MM.1S (cell line): ENCODE results near the gene TBC1D26.
"Not testable (repeated sequence)": the region's sequence is repeated elsewhere in the genome, so short reads cannot be mapped to it uniquely, and the experiment has no call there.

ENCODE experiments used
- DNase-seq: peaks from one replicate; pipeline ENCODE4 v3.0.0-alpha.2; 2015
- H2AFZ ChIP-seq: fragments of 300-600 bp; sonication (generic); 2 replicates; pipeline ENCODE4 v1.6.0; 2016; ENCODE audit warnings: antibody characterized with exemption, low read length
- H3F3A ChIP-seq: fragments of 300-600 bp; sonication (generic); 2 replicates; pipeline ENCODE4 v1.6.1; 2016; ENCODE audit warnings: mild to moderate bottlenecking, antibody characterized with exemption, low read length, moderate library complexity, mixed read lengths; ENCODE audit not compliant: insufficient read depth
- H3K27ac ChIP-seq: fragments of 300-600 bp; sonication (generic); 2 replicates; pipeline ENCODE4 v1.5.1; 2016; ENCODE audit warnings: mild to moderate bottlenecking, low read length
- H3K27me3 ChIP-seq: fragments of 300-600 bp; sonication (generic); replicated peaks from 2 replicates; pipeline ENCODE4 v1.6.0; 2016; ENCODE audit warnings: low read length; ENCODE audit not compliant: insufficient read depth
- H3K36me3 ChIP-seq: fragments of 300-600 bp; sonication (generic); replicated peaks from 2 replicates; pipeline ENCODE4 v1.6.1; 2016; ENCODE audit warnings: mild to moderate bottlenecking, low read length, mixed read lengths; ENCODE audit not compliant: insufficient read depth
- H3K4me1 ChIP-seq: fragments of 300-600 bp; sonication (generic); 2 replicates; pipeline ENCODE4 v1.6.1; 2016; ENCODE audit warnings: low read length, mixed read lengths
- H3K4me2 ChIP-seq: fragments of 300-600 bp; sonication (generic); 2 replicates; pipeline ENCODE4 v1.6.0; 2016; ENCODE audit warnings: low read depth, low read length
- H3K4me3 ChIP-seq: fragments of 300-600 bp; sonication (generic); 2 replicates; pipeline ENCODE4 v1.5.1; 2016; ENCODE audit warnings: low read length, mixed read lengths
- H3K79me2 ChIP-seq: fragments of 300-600 bp; sonication (generic); 2 replicates; pipeline ENCODE4 v1.6.1; 2016; ENCODE audit warnings: mixed run types, low read length, mixed read lengths
- H3K9ac ChIP-seq: fragments of 300-600 bp; sonication (generic); 2 replicates; pipeline ENCODE4 v1.6.1; 2016; ENCODE audit warnings: low read length, mixed read lengths
- H3K9me2 ChIP-seq: fragments of 300-600 bp; sonication (generic); replicated peaks from 2 replicates; pipeline ENCODE4 v1.6.1; 2016; ENCODE audit warnings: mild to moderate bottlenecking, low read length, mixed read lengths; ENCODE audit not compliant: insufficient read depth
- H3K9me3 ChIP-seq: fragments of 300-600 bp; sonication (generic); replicated peaks from 2 replicates; pipeline ENCODE4 v1.6.1; 2016; ENCODE audit warnings: mild to moderate bottlenecking, low read length, mixed read lengths; ENCODE audit not compliant: insufficient read depth
- H4K20me1 ChIP-seq: fragments of 300-600 bp; sonication (generic); 2 replicates; pipeline ENCODE4 v1.6.1; 2016; ENCODE audit warnings: mild to moderate bottlenecking, low read length, moderate library complexity, mixed read lengths; ENCODE audit not compliant: insufficient read depth
- CTCF ChIP-seq: fragments of 300-600 bp; sonication (generic); IDR thresholded peaks from 2 replicates; pipeline ENCODE4 v1.5.1; 2016; ENCODE audit warnings: antibody characterized with exemption, low read length, mixed read lengths
- EZH2 ChIP-seq: fragments of 300-600 bp; sonication (generic); optimal IDR thresholded peaks from 2 replicates; pipeline ENCODE3; 2017; ENCODE audit warnings: low read depth, mild to moderate bottlenecking, antibody characterized with exemption, low read length, mixed read lengths
- EZH2phosphoT487 ChIP-seq: fragments of 300-600 bp; sonication (generic); IDR thresholded peaks from 2 replicates; pipeline ENCODE4 v1.6.1; 2018; ENCODE audit warnings: antibody characterized with exemption, low read length

The TBC1D26 gene

GRCh38 chr17:15744074-15744676 is 12.1 kb downstream of the TBC1D26 start:
- no peak overlapping the region for H2AFZ ChIP-seq
- no peaks in the 10 kb centered on the region for H3K4me1 ChIP-seq
- H3K79me2 ChIP-seq, result no peaks in the 10 kb centered on the region
- no peak for DNase-seq
- no peaks in the 10 kb centered on the region for H4K20me1 ChIP-seq
- H3F3A ChIP-seq, result no peaks in the 10 kb centered on the region
- H3K36me3 ChIP-seq, result no peaks in the 10 kb centered on the region
- no peak overlapping the region for H3K4me2 ChIP-seq
- H3K9me3 ChIP-seq, result no peaks in the 10 kb centered on the region
- H3K27ac ChIP-seq, result no peak overlapping the region
- no peak overlapping the region for H3K4me3 ChIP-seq
- H3K9ac ChIP-seq, result no peak overlapping the region
- no peaks in the 10 kb centered on the region for H3K27me3 ChIP-seq
- H3K9me2 ChIP-seq, result no peaks in the 10 kb centered on the region
- no peak for TF ChIP-seq EZH2phosphoT487
- TF ChIP-seq CTCF, result no peak
- TF ChIP-seq EZH2, result no peak

GRCh38 chr17:15744885-15745284 is 12.8 kb downstream of the TBC1D26 start:
- H4K20me1 ChIP-seq, result no peaks in the 10 kb centered on the region

GRCh38 chr17:15749403-15749802 is 17.3 kb downstream of the TBC1D26 start:
- not testable (repeated sequence) for H3K4me2 ChIP-seq, H3K9ac ChIP-seq, H3F3A ChIP-seq, H3K4me3 ChIP-seq, H3K79me2 ChIP-seq, H3K36me3 ChIP-seq, H4K20me1 ChIP-seq, DNase-seq, H3K27ac ChIP-seq, H3K9me2 ChIP-seq, H3K27me3 ChIP-seq, H2AFZ ChIP-seq, H3K9me3 ChIP-seq, H3K4me1 ChIP-seq

More at GRCh38 chr17:15744885-15745284, 12.8 kb downstream of the TBC1D26 start:
- Histone ChIP-seq H3K9ac (no peak overlapping the region), H3K9me2 (no peaks in the 10 kb centered on the region), H3K4me1 (no peaks in the 10 kb centered on the region), H2AFZ (no peak overlapping the region), H3K27ac (no peak overlapping the region), H3F3A (no peaks in the 10 kb centered on the region), H3K4me3 (no peak overlapping the region), H3K4me2 (no peak overlapping the region), H3K27me3 (no peaks in the 10 kb centered on the region), H3K9me3 (no peaks in the 10 kb centered on the region), H3K36me3 (no peaks in the 10 kb centered on the region), H3K79me2 (no peaks in the 10 kb centered on the region)
- DNase-seq, result no peak
- no peak for TF ChIP-seq EZH2
- no peak for TF ChIP-seq CTCF
- TF ChIP-seq EZH2phosphoT487, result no peak

GRCh38 chr17:15768865-15769533 is 36.9 kb downstream of the TBC1D26 start:
- DNase-seq, H3K79me2 ChIP-seq, H3K27me3 ChIP-seq, H3K4me3 ChIP-seq, H3K9me2 ChIP-seq, H4K20me1 ChIP-seq, H3K9me3 ChIP-seq, H3K27ac ChIP-seq, H3K36me3 ChIP-seq, H2AFZ ChIP-seq, H3K4me1 ChIP-seq, H3F3A ChIP-seq, H3K4me2 ChIP-seq, H3K9ac ChIP-seq: not testable (repeated sequence)

- not testable (repeated sequence) for DNase-seq, H3K4me3 ChIP-seq, H3K4me1 ChIP-seq, H3K79me2 ChIP-seq, H3K27me3 ChIP-seq, H3F3A ChIP-seq, H3K27ac ChIP-seq, H3K9me2 ChIP-seq, H4K20me1 ChIP-seq, H3K9me3 ChIP-seq, H3K4me2 ChIP-seq, H2AFZ ChIP-seq, H3K9ac ChIP-seq, H3K36me3 ChIP-seq
Measured at GRCh38 chr17:15770679-15771078, 38.6 kb downstream of the TBC1D26 start.
